H1 (cell line): ENCODE results near the gene RBMS1. TPM values are rescaled to one million over a fixed set of nuclear protein-coding genes. Genes with fewer than 3 reads are reported as not detected.

Experiments used
- CTCF ChIA-PET: fragments of 300-600 bp; sonication (Branson Sonifier 250); formaldehyde crosslinking; loops from one replicate; lab custom pipeline; 2021; ENCODE audit not compliant: partially characterized antibody; lab: Charles Lee
- POLR2A ChIA-PET: fragments of 300-600 bp; sonication (Branson Sonifier 250); formaldehyde crosslinking; loops from one replicate; lab custom pipeline; 2021; ENCODE audit warnings: inconsistent platforms; ENCODE audit not compliant: partially characterized antibody; lab: Charles Lee
- DNase-seq, 2 experiments: peaks; one replicate each; pipeline versions ENCODE4 v3.0.0 to v3.0.0-alpha.2; 2010 to 2022; ENCODE audit warnings: low spot score in 2 of 2, low read depth in 1 of 2, mixed read lengths in 1 of 2
- FAIRE-seq: peaks from 2 replicates; lab custom pipeline; 2011; peaks lifted over from hg19 to GRCh38; lab: Jason Lieb, UNC
- H2AFZ ChIP-seq: 2 replicates; pipeline ENCODE4 v1.8.1; 2012; ENCODE audit warnings: low read length, inconsistent platforms
- H2AK5ac ChIP-seq: 2 replicates; pipeline ENCODE4 v1.6.1; 2013; ENCODE audit warnings: low read depth, low read length
- H2BK120ac ChIP-seq: replicated peaks from 2 replicates; pipeline ENCODE3; 2013; ENCODE audit warnings: low read depth, low read length, inconsistent platforms
- H2BK12ac ChIP-seq: 2 replicates; pipeline ENCODE4 v1.6.1; 2013; ENCODE audit warnings: low read depth, low read length
- H2BK15ac ChIP-seq: 2 replicates; pipeline ENCODE4 v1.6.1; 2013; ENCODE audit warnings: low read length
- H2BK20ac ChIP-seq: 2 replicates; pipeline ENCODE4 v1.6.1; 2013; ENCODE audit warnings: low read length
- H2BK5ac ChIP-seq: 2 replicates; pipeline ENCODE4 v1.6.1; 2013; ENCODE audit warnings: low read depth, low read length
- H3K14ac ChIP-seq: 2 replicates; pipeline ENCODE4 v1.6.1; 2013; ENCODE audit warnings: inconsistent platforms; ENCODE audit not compliant: insufficient read length
- H3K18ac ChIP-seq: 2 replicates; pipeline ENCODE4 v1.6.1; 2013; ENCODE audit warnings: low read length; ENCODE audit errors: extremely low read depth
- H3K23ac ChIP-seq: 2 replicates; pipeline ENCODE4 v1.6.1; 2013; ENCODE audit warnings: inconsistent platforms; ENCODE audit not compliant: insufficient read length
- H3K23me2 ChIP-seq: 2 replicates; pipeline ENCODE4 v1.6.1; 2013; ENCODE audit warnings: low read depth, low read length
- H3K27ac ChIP-seq: 2 replicates; pipeline ENCODE4 v1.6.1; 2011; ENCODE audit warnings: low read depth, low read length, inconsistent platforms
- H3K27me3 ChIP-seq, 4 experiments: replicated peaks in 1 of 4; 1 replicate in 1 of 4; 2 replicates in 3 of 4; pipeline versions ENCODE4 v1.6.1 to v1.8.1; 2011 to 2013; ENCODE audit warnings: low read length in 3 of 4, mild to moderate bottlenecking in 3 of 4, inconsistent platforms in 2 of 4, mixed read lengths in 2 of 4, moderate library complexity in 1 of 4; ENCODE audit not compliant: control insufficient read depth in 3 of 4, insufficient read depth in 3 of 4; ENCODE audit errors: extremely low read depth in 1 of 4
- H3K36me3 ChIP-seq, 4 experiments: 2 replicates each; pipeline versions ENCODE4 v1.6.1 to v1.8.1; 2011 to 2013; ENCODE audit warnings: mild to moderate bottlenecking in 4 of 4, low read length in 3 of 4, moderate library complexity in 2 of 4, control low read depth in 1 of 4, inconsistent platforms in 1 of 4; ENCODE audit not compliant: insufficient read depth in 4 of 4, control insufficient read depth in 2 of 4
- H3K4ac ChIP-seq: replicated peaks from 2 replicates; pipeline ENCODE3; 2013; ENCODE audit warnings: low read length, low read depth, mixed read lengths, inconsistent platforms; ENCODE audit not compliant: insufficient read length
- H3K4me1 ChIP-seq, 4 experiments: replicated peaks in 1 of 4; 1 replicate in 1 of 4; 2 replicates in 3 of 4; pipeline versions ENCODE4 v1.6.1 to v1.8.1; 2011 to 2013; ENCODE audit warnings: low read length in 3 of 4, inconsistent platforms in 2 of 4, mixed read lengths in 1 of 4; ENCODE audit not compliant: insufficient read depth in 4 of 4, control insufficient read depth in 3 of 4
- H3K4me2 ChIP-seq, 2 experiments: 2 replicates each; pipeline versions ENCODE4 v1.6.1 to v1.8.1; 2011 to 2013; ENCODE audit warnings: low read depth in 2 of 2, low read length in 2 of 2, control low read depth in 1 of 2, inconsistent platforms in 1 of 2, mild to moderate bottlenecking in 1 of 2; ENCODE audit not compliant: insufficient read depth in 1 of 2
- H3K4me3 ChIP-seq, 4 experiments: fragments of 200-600, 300-600 bp in 1 of 4; sonication (generic), shearing (Covaris generic), sonication (Bioruptor Twin) in 1 of 4; 2 replicates each; pipeline versions ENCODE4 v1.5.1 to v1.8.1; 2011 to 2016; ENCODE audit warnings: low read length in 4 of 4, low read depth in 3 of 4, control low read depth in 2 of 4, inconsistent platforms in 2 of 4, mild to moderate bottlenecking in 2 of 4, mixed read lengths in 1 of 4, moderate library complexity in 1 of 4; ENCODE audit not compliant: insufficient read depth in 2 of 4; ENCODE audit errors: extremely low read depth in 1 of 4
- H3K56ac ChIP-seq: replicated peaks from 2 replicates; pipeline ENCODE3; 2013; ENCODE audit warnings: low read depth, mild to moderate bottlenecking, mixed read lengths, low read length, inconsistent platforms; ENCODE audit not compliant: insufficient read length
- H3K79me1 ChIP-seq: 2 replicates; pipeline ENCODE4 v1.6.1; 2013; ENCODE audit warnings: low read depth, low read length, control low read depth
- H3K79me2 ChIP-seq, 2 experiments: 2 replicates each; pipeline versions ENCODE4 v1.6.1 to v1.8.1; 2012 to 2013; ENCODE audit warnings: low read length in 2 of 2, mild to moderate bottlenecking in 2 of 2, inconsistent platforms in 1 of 2; ENCODE audit not compliant: insufficient read depth in 2 of 2, control insufficient read depth in 1 of 2
- H3K9ac ChIP-seq, 4 experiments: replicated peaks in 1 of 4; 1 replicate in 1 of 4; 2 replicates in 3 of 4; pipeline versions ENCODE4 v1.6.1 to v1.8.1; 2011 to 2013; ENCODE audit warnings: low read depth in 3 of 4, low read length in 3 of 4, control low read depth in 2 of 4, mild to moderate bottlenecking in 2 of 4, moderate library complexity in 2 of 4, inconsistent platforms in 1 of 4; ENCODE audit errors: extremely low read depth in 1 of 4
- H3K9me3 ChIP-seq, 2 experiments: 2 replicates each; pipeline versions ENCODE4 v1.6.1 to v1.8.1; 2012 to 2013; ENCODE audit warnings: mild to moderate bottlenecking in 2 of 2, moderate library complexity in 2 of 2, control low read depth in 1 of 2, inconsistent platforms in 1 of 2, low read depth in 1 of 2, low read length in 1 of 2, mixed read lengths in 1 of 2; ENCODE audit not compliant: insufficient read depth in 2 of 2
- H4K20me1 ChIP-seq, 2 experiments: replicated peaks in 1 of 2; 2 replicates each; pipeline versions ENCODE3 to v1.8.1; 2011 to 2013; ENCODE audit warnings: inconsistent platforms in 2 of 2, low read length in 2 of 2, mild to moderate bottlenecking in 1 of 2; ENCODE audit not compliant: insufficient read depth in 2 of 2, control insufficient read depth in 1 of 2
- H4K5ac ChIP-seq: 2 replicates; pipeline ENCODE4 v1.6.1; 2013; ENCODE audit warnings: low read length, low read depth, mixed read lengths, inconsistent platforms; ENCODE audit not compliant: insufficient read length
- H4K8ac ChIP-seq: 2 replicates; pipeline ENCODE4 v1.8.0; 2013; ENCODE audit warnings: mild to moderate bottlenecking, moderate library complexity, low read length, inconsistent platforms; ENCODE audit not compliant: insufficient read depth; ENCODE audit errors: extremely low read depth
- H4K91ac ChIP-seq: replicated peaks from 2 replicates; pipeline ENCODE3; 2013; ENCODE audit warnings: low read length, mixed read lengths, inconsistent platforms; ENCODE audit not compliant: insufficient read length
- CBX8 ChIP-seq: fragments of 300-800, 300-1000 bp; sonication (generic); IDR thresholded peaks from 2 replicates; pipeline ENCODE4 v1.7.1; 2016; ENCODE audit warnings: low read depth, low read length, borderline replicate concordance
- CEBPB ChIP-seq: IDR thresholded peaks from 2 replicates; pipeline ENCODE4 v1.6.1; 2012; ENCODE audit warnings: low read depth, low read length
- CHD2 ChIP-seq: IDR thresholded peaks from 2 replicates; pipeline ENCODE4 v1.6.1; 2012; ENCODE audit warnings: low read length, improper control_type of control experiment
- CTCF ChIP-seq, 3 experiments: IDR thresholded peaks; 1 replicate in 2 of 3; 2 replicates in 1 of 3; pipeline versions ENCODE4 v1.5.1 to v1.6.1; 2011; ENCODE audit warnings: low read length in 3 of 3, mild to moderate bottlenecking in 3 of 3, inconsistent platforms in 2 of 3, low read depth in 1 of 3, moderate library complexity in 1 of 3; ENCODE audit not compliant: insufficient read depth in 1 of 3; ENCODE audit errors: control extremely low read depth in 1 of 3
- EGR1 ChIP-seq: IDR thresholded peaks from 2 replicates; pipeline ENCODE4 v1.6.1; 2011; ENCODE audit warnings: low read depth, low read length, borderline replicate concordance
- JUN ChIP-seq: IDR thresholded peaks from 2 replicates; pipeline ENCODE4 v1.6.1; 2011; ENCODE audit warnings: low read depth, mild to moderate bottlenecking, improper control_type of control experiment, low read length
- RFX5 ChIP-seq: IDR thresholded peaks from 2 replicates; pipeline ENCODE4 v1.6.1; 2011; ENCODE audit warnings: low read depth, low read length, improper control_type of control experiment, borderline replicate concordance
- RXRA ChIP-seq: IDR thresholded peaks from 2 replicates; pipeline ENCODE4 v1.6.1; 2011; ENCODE audit warnings: low read depth, mild to moderate bottlenecking, low read length, moderate library complexity; ENCODE audit not compliant: insufficient read depth
- SIRT6 ChIP-seq: IDR thresholded peaks from one replicate; pipeline ENCODE4 v1.7.1; 2012; ENCODE audit warnings: low read length, inconsistent platforms
- SP4 ChIP-seq: IDR thresholded peaks from 2 replicates; pipeline ENCODE4 v1.6.1; 2012; ENCODE audit warnings: low read length, inconsistent platforms
- SUZ12 ChIP-seq: fragments of 200-600 bp; sonication (generic); IDR thresholded peaks from 2 replicates; pipeline ENCODE4 v1.6.1; 2012; ENCODE audit warnings: mild to moderate bottlenecking, inconsistent platforms, low read length, moderate library complexity, mixed read lengths
- TAF1 ChIP-seq: IDR thresholded peaks from 2 replicates; pipeline ENCODE4 v1.6.1; 2011; ENCODE audit warnings: mild to moderate bottlenecking, low read depth, low read length
- TEAD4 ChIP-seq: IDR thresholded peaks from 2 replicates; pipeline ENCODE4 v1.6.1; 2012; ENCODE audit warnings: low read depth, low read length, inconsistent platforms, mixed read lengths
- YY1 ChIP-seq: IDR thresholded peaks from 2 replicates; pipeline ENCODE4 v1.6.1; 2011; ENCODE audit warnings: low read depth, mild to moderate bottlenecking, low read length
- WGBS, 2 experiments: shearing (Covaris generic) in 1 of 2; methylation state at CpG; one replicate each; pipeline versions ENCODE4 v1.1.6 to v1.1.7; 2013 to 2015; ENCODE audit warnings: low lambda C conversion rate in 2 of 2, mixed read lengths in 2 of 2, inconsistent platforms in 1 of 2, low coverage in 1 of 2, missing lambda C conversion rate in 1 of 2; ENCODE audit not compliant: insufficient replicate concordance in 2 of 2, insufficient coverage in 1 of 2, insufficient read length in 1 of 2; ENCODE audit errors: extremely low coverage in 1 of 2, missing lambda C conversion rate in 1 of 2; 5-methylcytosine and 5-hydroxymethylcytosine counted together
- polyA plus RNA-seq, 7 experiments: library from polyadenylated mRNA; depleted of rRNA in 3 of 7; stranded (reverse) in 5 of 7; unstranded in 2 of 7; fragments of >200 nt in 5 of 7; fragments of 200-250 nt in 2 of 7; gene quantifications; 1 replicate in 5 of 7; 2 replicates in 1 of 7; 4 replicates in 1 of 7; pipeline versions ENCODE4 v1.2.1 to v1.2.3, GENCODE V29; 2011 to 2013; ENCODE audit warnings: missing spikeins in 2 of 7, mixed read lengths in 2 of 7
- total RNA-seq: library from RNA; stranded (reverse); fragmentation: NEBNext Ultra II Directional; extraction: Animal tissue kit (Norgen Biotek cat#: 25700); gene quantifications from 2 replicates; pipeline ENCODE4 v1.2.1, GENCODE V29; 2021

The RBMS1 gene
- total and polyA plus RNA-seq, 2 of the 8 experiments (the other 6 are each of a cell fraction or from before 2014, with no cell fraction given), result 53.7 to 60.0 TPM

- H3K79me2 ChIP-seq, result no peaks in the 10 kb centered on the region
- H3K56ac ChIP-seq, result no peak overlapping the region
- H3K4me3 ChIP-seq, result no peak overlapping the region
- no peak overlapping the region for H2BK120ac ChIP-seq
- no peak overlapping the region for H2AFZ ChIP-seq
- H3K9ac ChIP-seq, result no peak overlapping the region
- CTCF ChIA-PET, result interaction anchor here (1.6 to 7.4 kb wide), 3 partner anchors 10 to 732 kb away, joined by 3 to 46 read pairs (median 5); no protein-coding TSS in a partner anchor
- H4K5ac ChIP-seq, result no peak overlapping the region
- H2BK15ac ChIP-seq, result no peak overlapping the region
- DNase-seq (no peak), FAIRE-seq (no peak)
- H4K20me1 ChIP-seq, result no peaks in the 10 kb centered on the region
- no peaks in the 10 kb centered on the region for H3K4me1 ChIP-seq
- H2BK12ac ChIP-seq, result no peak overlapping the region
- no peak overlapping the region for H3K27ac ChIP-seq
- no peaks in the 10 kb centered on the region for H3K9me3 ChIP-seq
- H4K8ac ChIP-seq, result no peak overlapping the region
- no peak overlapping the region for H3K4ac ChIP-seq
- no peak overlapping the region for H2BK5ac ChIP-seq
- no peaks in the 10 kb centered on the region for H3K36me3 ChIP-seq
- WGBS, 2 experiments, result 86% methylated on average over 2 of the region's 2 CpGs; no CpG with 5 or more reads in 1 of the 2 experiments
- no peak overlapping the region for H4K91ac ChIP-seq
- no peaks in the 10 kb centered on the region for H3K79me1 ChIP-seq
- TF ChIP-seq CBX8, result no peak
- TF ChIP-seq SUZ12, result no peak
- TF ChIP-seq CEBPB, result no peak
- no peak for TF ChIP-seq SP4
- no peak for TF ChIP-seq TAF1
- no peak for TF ChIP-seq SIRT6
- TF ChIP-seq CTCF (IDR thresholded peaks at IDR 0.05; ENCODE audit: control extremely low read depth in 1 of 3, insufficient read depth in 1 of 3, low read depth in 1 of 3, low read length in 3 of 3), result no peak
- no peak for TF ChIP-seq YY1
- TF ChIP-seq RXRA, result no peak
- no peak for TF ChIP-seq TEAD4
- no peak for TF ChIP-seq EGR1
- TF ChIP-seq CHD2, result no peak
- TF ChIP-seq RFX5, result no peak
- no peak for TF ChIP-seq JUN
- H3K23ac ChIP-seq, result no peak overlapping the region
- no peak overlapping the region for H2BK20ac ChIP-seq
- no peaks in the 10 kb centered on the region for H3K27me3 ChIP-seq
- no peak overlapping the region for H2AK5ac ChIP-seq
- POLR2A ChIA-PET, result interaction anchor here (2.4 kb wide), 1 partner anchor 8 kb away, joined by 9 read pairs; no protein-coding TSS in a partner anchor
- no peak overlapping the region for H3K18ac ChIP-seq
- H3K23me2 ChIP-seq, result no peaks in the 10 kb centered on the region
- H3K4me2 ChIP-seq, result no peak overlapping the region
- no peak overlapping the region for H3K14ac ChIP-seq
Observed at GRCh38 chr2:160261732-160262131, 231.9 kb downstream of the RBMS1 start.
